GM21576 (cell line): ENCODE results near the gene RFESD.

Experiments
- ATAC-seq: cut with Tn5 transposase; IDR thresholded peaks from one replicate; pipeline ENCODE4 v1.9.1; 2021; ENCODE audit warnings: mild to moderate bottlenecking, moderate library complexity; ENCODE audit not compliant: unreplicated experiment

The RFESD gene

DNA sequence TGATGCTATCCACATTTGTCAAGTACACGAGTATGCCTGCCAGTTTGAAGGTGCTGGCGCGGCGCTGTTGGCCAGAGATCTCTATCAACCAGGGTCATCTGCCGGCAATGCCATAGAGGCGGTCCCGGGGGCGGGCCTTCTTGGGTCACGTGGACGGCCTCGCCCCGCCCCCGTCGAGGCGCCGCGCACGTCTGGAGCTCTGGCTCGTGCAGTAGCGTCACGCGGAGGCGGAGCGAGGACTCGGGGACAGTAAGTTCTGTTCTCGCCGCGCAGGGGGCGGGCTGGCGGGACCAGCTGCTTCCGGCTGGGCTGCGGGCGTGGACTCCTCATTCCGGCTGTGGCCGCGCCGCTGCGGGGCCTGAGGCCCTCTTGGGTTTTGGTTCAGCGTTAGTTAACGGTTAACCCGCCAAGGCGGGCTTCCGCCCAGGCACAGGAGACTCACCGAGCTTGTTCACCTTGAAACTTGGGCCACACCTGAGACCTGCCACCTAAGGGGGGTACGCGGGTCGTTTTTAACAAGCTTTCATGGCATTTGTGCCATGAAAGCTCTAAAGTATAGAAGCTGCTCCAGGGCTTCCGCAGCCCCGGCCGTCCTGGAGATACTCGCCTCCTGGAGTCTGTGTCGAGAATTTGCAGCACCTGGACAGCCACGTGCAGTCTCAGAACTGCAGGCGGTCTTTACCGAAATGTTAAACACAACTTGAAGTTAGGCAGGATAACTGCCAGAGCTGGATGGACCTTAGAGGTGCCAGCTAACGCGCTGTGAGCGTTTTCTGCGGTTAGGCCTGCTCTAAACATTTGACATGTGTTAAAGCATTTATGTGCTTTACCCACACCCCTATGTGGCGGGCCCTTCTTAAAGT, at the start of gene RFESD:
RFESD (plus strand) TSS at position 209 of the 863 bp plus-strand sequence. CDS start 5,495 bp downstream, outside the sequence.
- ATAC-seq: peak; percentile 94

DNA sequence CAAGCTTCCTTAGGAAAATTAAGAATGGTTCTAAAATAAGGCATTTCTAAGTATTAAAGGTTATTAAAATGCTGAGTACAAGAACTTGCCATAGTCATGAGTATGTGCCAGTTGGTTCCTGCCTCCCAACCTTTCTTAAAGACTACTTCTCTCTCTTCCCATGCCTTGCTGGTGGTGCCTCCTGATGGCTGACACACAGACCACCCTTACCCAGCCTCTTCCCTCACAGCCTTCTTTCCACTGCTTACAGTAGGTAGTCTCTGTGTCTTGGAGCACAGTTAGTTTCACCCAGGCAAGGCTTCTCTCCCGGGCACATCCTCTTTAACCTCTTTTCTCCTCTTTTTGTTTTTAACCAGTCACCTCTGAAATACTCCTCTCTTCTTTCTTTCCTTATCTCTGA, 47.3 kb upstream of the RFESD start:
- ATAC-seq: no peak

DNA sequence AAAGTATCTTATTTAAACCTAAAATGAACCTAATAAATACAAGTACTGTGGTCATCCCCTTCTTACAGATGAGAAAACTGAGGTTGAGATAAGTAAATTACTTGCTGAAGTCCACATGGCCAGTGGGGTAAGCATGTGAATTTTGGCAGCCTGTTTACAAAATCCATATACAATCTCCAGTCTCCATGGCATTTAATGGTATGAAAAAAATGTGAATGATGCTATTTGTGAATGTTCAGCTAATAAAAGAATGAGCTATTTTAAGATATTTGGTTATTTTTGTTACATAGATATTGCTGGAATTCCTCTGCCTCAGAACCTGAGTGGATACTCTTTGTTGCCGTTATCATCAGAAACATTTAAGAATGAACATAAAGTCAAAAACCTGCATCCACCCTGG, 46.0 kb upstream of the RFESD start:
- no peak for ATAC-seq

DNA sequence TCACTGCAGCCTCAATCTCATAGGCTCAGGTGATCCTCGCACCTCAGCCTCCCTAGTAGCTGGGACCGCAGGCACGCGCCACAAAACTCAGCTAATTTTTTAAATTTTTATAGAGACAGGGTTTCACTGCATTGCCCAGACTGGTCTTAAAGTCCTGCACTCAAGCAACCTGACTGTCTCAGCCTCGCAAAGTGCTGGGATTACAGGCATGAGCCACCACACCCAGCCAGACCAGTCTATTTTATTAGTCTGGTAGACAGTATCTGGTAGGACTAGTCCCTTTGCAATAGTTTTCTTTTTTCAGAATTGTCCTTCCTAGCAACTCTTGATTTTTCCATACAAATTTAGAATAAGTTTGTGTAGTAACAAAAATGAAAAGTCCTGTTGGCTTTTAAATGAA, 40.8 kb upstream of the RFESD start:
- no peak for ATAC-seq

DNA sequence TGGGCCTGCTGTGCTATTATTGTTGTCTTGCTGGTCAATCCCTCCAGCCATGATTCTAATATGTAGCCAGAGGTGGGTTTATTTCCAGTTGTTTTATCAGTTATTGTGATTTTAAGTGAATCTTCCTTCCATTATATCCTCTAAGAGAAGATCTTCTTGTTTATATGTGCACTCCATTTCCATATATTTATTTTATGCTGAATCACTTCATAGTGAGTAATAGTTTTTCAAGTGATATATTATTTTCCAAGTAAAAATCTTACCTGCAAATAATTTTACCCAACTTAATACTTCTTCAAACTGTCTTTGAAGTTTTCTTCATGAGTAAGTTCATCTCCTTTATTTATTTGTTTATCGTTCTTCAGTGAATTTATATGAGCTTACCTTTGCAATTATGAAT, 40.2 kb upstream of the RFESD start:
- ATAC-seq: no peak

DNA sequence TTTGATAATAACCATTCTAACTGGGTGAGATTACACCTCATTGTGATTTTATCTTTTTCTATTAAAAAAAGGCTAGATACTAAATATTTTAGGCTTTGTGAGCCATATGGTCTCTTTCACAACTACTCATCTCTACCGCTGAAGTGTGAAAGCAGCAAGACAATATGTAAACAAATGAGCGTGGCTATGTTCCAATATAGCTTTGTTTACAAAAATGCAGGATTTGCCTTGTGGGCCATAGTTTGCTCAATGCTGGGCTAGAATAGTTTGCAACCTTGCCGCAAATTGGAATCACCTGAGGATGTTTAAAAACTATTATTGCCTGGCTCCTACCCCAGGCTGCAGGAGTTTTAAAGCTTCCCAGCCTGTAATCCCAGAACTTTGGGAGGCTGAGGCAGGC, 36.9 kb upstream of the RFESD start:
- no peak for ATAC-seq

DNA sequence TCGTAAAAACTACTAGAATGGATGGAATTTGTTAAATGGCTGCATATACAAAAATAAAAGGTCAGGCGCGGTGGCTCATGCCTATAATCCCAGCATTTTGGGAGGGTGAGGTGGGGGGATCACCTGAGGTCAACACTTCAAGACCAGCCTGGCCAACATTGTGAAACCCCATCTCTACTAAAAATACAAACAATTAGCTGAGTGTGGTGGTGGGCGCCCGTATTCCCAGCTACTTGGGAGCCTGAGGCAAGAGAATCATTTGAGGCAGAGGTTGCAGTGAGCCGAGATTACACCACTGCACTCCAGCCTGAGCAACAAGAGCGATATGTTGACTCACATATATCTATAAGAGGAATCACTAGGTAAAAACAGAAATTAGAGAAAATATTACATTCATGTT, 36.0 kb upstream of the RFESD start:
- no peak for ATAC-seq

DNA sequence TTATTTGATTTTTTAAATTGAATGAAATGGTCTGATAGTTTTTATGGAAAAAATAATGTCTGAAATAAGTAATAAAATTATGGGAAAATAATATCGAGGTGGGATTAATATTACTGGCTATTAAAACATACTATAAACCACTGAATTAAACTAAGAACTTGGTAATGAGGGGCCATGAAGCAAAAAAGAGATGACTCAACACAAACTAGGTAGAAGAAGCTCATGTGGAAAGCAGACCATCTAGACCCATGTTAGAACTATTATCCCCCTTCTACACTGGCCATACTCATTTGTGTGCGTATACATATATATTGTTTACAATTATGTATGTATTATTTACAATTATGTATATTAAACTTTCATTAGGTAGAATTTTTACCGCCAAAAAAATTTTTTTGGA, 35.2 kb upstream of the RFESD start:
- no peak for ATAC-seq

DNA sequence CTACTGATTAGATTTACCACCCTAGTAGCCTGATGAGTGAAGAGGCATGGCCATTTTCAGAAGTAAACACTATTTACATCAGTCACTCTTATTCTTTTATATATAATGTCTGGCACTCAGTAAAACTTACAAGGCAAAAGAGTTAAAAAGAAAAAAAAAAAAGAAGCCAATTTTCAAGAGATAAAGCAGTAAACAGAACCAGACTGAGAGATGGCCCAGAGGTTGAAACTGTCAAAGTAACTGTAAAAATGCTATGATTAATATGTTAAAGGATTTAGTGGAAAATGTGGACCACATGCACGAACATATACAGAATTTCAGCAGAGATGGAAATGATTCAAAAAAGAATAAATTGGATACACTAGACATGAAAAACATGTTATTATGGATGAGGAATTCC, 33.1 kb upstream of the RFESD start:
- no peak for ATAC-seq

DNA sequence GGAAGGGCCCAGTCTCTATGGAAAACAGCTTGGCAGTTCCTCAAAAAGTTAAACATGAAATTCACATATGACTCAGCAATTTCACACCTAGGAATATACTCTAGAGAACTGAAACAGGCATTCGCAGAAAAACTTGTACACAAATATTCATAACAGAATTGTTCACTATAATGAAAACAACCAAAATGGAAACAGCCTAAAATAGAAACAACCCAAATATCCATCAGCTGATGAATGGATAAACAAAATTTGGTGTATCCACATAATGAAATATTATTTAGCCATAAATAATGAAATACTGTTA, 31.5 kb upstream of the RFESD start:
- no peak for ATAC-seq

DNA sequence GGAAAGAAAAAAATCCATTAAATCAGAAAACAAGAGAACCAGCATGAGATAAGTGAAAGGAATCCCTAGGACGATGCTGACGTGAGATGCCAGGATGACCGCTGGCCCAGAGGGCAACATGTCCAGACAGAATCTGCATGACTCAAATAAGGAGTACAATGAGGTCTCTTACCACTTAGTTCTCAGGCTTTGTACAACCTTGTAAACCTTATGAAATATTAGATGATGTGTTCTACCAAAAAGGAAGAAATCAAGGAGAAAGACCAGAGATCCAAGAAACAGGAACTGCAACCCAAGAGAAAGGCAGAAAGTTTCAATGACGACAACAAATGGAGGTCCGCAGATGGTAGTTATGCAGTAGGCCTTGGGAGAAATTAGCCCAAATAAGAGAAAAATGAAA, 29.5 kb upstream of the RFESD start:
- ATAC-seq: no peak

DNA sequence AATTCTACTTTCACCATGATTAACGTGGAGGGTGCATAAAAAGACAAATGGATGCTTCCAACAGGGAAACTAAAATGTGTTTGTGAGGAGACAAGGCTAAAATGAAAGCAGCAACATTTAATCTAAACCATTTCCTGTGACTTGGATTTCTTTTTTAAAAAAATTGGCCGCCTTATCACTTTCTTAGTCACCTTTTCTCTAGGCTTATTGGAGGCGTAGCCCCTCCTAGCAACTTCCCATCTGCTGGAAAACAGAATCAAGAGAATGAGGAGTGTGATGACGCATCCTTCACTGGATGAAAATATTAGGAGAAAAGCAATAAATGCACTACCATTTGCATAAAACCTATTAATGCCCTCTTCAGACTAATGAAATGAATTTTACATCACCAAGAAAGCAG, 27.5 kb upstream of the RFESD start:
- ATAC-seq: no peak

DNA sequence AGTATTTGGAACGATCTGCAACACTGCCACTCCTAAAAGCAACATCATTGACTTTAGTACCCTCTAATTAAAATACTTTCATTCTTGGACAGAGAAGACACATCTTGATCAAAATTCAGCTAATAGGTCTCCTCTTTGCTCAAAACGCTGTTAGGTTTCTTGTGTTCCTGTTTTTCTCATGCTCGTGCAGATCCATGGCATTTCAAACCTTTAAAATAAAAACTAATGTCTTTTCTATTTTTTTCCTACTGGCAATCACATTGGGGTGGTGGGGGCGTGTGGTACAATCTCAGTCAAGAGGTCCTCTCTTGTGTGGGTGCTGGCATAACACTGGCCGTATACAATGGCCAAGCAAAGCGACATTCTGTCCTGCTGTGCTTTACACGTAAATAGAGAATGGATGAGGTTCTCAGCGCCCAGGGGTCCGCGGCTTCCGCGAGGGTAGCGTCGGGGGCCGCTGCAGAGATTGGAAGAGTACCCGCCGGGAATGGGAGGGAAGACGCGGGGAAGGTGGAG, 27.0 kb upstream of the RFESD start:
- ATAC-seq: no peak

DNA sequence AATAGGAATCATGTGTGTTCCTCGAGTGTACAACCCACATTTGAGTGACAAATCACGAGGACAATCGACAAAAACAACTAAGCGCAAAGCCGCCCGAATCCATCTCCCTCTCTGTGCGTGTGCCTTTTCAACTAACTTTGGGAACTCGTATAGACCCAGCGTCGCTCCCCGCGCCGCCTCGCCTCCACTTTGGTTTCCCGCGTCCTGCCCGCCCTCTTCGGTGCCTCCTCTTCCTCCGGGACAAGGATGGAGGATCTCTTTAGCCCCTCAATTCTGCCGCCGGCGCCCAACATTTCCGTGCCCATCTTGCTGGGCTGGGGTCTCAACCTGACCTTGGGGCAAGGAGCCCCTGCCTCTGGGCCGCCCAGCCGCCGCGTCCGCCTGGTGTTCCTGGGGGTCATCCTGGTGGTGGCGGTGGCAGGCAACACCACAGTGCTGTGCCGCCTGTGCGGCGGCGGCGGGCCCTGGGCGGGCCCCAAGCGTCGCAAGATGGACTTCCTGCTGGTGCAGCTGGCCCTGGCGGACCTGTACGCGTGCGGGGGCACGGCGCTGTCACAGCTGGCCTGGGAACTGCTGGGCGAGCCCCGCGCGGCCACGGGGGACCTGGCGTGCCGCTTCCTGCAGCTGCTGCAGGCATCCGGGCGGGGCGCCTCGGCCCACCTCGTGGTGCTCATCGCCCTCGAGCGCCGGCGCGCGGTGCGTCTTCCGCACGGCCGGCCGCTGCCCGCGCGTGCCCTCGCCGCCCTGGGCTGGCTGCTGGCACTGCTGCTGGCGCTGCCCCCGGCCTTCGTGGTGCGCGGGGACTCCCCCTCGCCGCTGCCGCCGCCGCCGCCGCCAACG, 26.3 kb upstream of the RFESD start, which contains the start of gene GPR150:
GPR150 (plus strand) TSS at position 58 of the 840 bp plus-strand sequence; CDS start at position 247, 189 bp downstream.
- peak; percentile 66 for ATAC-seq

DNA sequence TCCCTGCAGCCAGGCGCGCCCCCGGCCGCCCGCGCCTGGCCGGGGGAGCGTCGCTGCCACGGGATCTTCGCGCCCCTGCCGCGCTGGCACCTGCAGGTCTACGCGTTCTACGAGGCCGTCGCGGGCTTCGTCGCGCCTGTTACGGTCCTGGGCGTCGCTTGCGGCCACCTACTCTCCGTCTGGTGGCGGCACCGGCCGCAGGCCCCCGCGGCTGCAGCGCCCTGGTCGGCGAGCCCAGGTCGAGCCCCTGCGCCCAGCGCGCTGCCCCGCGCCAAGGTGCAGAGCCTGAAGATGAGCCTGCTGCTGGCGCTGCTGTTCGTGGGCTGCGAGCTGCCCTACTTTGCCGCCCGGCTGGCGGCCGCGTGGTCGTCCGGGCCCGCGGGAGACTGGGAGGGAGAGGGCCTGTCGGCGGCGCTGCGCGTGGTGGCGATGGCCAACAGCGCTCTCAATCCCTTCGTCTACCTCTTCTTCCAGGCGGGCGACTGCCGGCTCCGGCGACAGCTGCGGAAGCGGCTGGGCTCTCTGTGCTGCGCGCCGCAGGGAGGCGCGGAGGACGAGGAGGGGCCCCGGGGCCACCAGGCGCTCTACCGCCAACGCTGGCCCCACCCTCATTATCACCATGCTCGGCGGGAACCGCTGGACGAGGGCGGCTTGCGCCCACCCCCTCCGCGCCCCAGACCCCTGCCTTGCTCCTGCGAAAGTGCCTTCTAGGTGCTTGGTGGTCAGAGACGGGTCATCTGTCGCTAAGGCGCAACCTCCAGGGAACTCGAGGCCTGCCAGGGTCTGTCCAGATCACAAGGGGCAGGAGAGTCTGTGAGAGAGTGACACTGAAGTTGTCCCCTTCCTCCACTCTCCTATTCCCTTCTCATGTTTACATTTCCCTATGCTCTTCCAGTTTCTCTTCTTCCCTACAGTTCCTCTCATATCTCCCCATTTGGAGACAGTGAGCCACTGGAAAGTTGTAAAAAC, 25.4 kb upstream of the RFESD start:
- ATAC-seq: peak; percentile 44

DNA sequence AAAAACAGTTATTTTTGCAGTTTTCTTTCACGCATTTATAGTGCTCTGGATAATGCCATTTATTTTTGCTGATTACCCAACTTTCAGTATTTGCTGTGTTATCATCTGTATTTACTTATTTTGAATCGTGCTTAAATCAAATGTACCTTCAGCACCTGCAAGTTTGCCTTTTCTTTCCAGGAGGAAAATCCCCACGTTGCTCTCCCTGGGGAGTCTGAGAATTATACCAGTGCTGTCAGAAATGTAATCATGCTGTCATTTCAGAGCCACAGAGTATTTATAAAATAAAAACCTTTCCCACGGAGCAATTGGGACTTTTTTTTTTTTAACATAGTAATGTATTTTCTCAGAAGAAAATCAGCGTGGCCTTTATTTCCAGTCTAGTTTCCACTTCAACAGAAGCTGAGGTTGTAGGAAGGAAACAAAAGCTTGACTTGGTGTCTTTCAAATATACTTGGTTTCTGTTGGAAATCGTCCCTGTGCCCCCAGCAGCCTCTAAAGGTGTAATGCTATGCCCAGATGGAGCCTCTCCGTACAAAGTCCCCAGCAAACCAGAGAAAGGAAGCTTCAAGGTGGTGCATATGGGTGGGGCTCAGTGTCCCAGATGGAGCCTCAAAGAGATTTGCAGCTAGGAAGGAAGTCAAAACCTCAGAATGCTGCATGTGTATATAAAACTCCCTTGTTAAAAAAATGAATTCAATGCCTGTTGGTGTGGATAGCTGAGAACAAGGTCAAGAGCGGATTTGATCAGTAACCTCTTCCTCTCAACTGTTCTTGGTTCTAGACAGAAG, 24.5 kb upstream of the RFESD start:
- no peak for ATAC-seq

DNA sequence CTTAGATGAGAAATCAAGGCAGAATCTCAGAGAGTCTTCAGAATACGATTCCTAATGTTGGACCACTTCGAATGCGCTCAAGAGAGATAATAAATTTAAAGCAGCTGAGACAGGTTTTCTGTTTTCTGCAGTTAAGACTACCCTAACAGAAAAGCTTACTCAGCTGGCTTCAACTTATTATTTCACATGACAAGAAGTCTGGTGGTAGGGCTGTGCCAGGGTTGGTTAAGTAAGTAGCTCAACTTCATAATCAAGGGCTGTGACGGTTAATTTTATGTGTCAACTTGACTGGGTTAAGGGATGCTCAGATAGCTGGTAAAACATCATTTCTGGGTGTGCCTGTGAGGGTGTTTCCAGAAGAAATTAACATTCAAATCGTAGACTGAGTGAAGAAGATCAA, 22.9 kb upstream of the RFESD start:
- no peak for ATAC-seq

DNA sequence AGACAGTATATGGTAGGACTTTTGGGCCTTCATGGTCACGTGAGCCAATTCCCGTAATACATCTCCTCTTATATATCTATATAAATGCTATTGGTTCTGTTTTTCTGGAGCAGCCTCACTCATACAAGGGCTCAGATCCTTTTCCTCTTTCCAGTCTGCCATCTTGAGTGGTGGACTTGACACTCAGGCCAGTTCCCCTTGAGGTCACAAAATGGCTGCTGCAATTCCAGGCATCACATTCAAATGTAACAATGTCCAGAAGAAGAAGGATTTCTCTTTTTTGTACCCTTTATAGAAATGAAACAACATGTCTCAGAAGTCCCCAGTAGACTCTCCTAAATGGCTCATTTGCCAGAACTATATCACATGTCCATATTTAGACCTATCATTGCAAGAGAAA, 22.2 kb upstream of the RFESD start:
- ATAC-seq: no peak

DNA sequence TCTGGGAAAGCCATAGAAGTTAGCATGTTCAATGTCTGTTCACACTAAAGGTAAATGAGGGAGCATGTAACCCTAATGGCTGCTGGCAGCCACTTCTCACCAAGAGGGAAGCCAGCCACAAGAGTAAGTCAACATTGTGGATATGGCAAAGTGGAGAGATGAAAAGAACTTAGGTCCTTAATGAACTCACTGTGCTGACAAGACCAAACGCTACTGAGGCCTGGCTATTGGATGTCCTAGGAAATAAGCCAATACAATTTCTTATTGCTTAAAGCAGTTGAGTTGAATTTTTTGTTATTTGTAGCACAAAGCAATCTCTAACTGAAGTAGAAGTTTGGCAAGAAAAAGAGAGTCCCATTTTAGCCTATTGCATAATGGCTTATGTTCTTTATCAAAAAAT, 19.9 kb upstream of the RFESD start:
- ATAC-seq: no peak
